Progenitor cell of endocrine pancreas (in vitro differentiated cells): ENCODE results near the gene ARID1B. TPM values are rescaled to one million over a fixed set of nuclear protein-coding genes. Genes with fewer than 3 reads are reported as not detected.

Experiments used
- DNase-seq: peaks from one replicate; pipeline ENCODE4 v3.0.0; 2021; ENCODE audit warnings: low spot score; ENCODE audit not compliant: unreplicated experiment
- H3K27ac Mint-ChIP-seq: 2 replicates; pipeline ENCODE4 v1.8.0; 2021; ENCODE audit warnings: mild to moderate bottlenecking, moderate library complexity, mixed read lengths
- H3K27me3 Mint-ChIP-seq: 2 replicates; pipeline ENCODE4 v1.8.0; 2021; ENCODE audit warnings: mixed read lengths
- H3K36me3 Mint-ChIP-seq: 2 replicates; pipeline ENCODE4 v1.8.0; 2022; ENCODE audit warnings: mixed read lengths; ENCODE audit not compliant: insufficient read depth
- H3K4me1 Mint-ChIP-seq: 2 replicates; pipeline ENCODE4 v1.8.0; 2021; ENCODE audit warnings: low read depth, mixed read lengths
- H3K4me3 Mint-ChIP-seq: 2 replicates; pipeline ENCODE4 v1.8.0; 2021; ENCODE audit warnings: low read depth, mild to moderate bottlenecking, moderate library complexity, mixed read lengths
- H3K9me3 Mint-ChIP-seq: 2 replicates; pipeline ENCODE4 v1.8.0; 2021; ENCODE audit warnings: low read depth, mixed read lengths
- CTCF ChIP-seq: fragments of 200-600 bp; sonication (generic); IDR thresholded peaks from one replicate; pipeline ENCODE4 v1.5.0; 2021; ENCODE audit warnings: antibody characterized with exemption, mild to moderate bottlenecking; ENCODE audit not compliant: unreplicated experiment
- total RNA-seq: library from RNA; stranded (reverse); gene quantifications from 2 replicates; pipeline ENCODE4 v1.2.1, GENCODE V29; 2021

The ARID1B gene
- total RNA-seq, 1 donor from 2014 or later: 152 TPM

DNA sequence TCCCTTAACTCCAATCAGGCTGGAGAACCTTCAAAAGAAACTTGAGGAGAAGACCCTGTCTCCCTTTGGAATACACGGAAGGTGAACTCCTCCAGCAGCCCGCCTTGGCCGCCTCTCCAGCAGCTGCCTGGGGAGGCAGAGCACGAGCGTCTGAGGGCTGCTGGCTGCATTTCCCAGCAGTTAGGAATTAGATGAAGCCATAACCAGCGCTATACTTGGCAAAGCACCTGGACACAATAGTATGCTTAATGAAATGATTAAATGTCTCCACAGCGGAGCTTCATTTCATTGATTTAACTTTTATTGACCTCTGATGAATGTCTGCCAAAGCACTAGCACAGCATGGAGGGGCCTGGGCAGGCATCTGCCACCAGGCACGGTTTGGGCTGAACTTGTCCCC is 472.6 kb downstream of the ARID1B start:
- H3K4me3 Mint-ChIP-seq: no peak overlapping the region
- H3K4me1 Mint-ChIP-seq: peaks cover 14% of the 10 kb centered on the region
- no peak for DNase-seq
- H3K9me3 Mint-ChIP-seq: peaks cover 8% of the 10 kb centered on the region
- H3K36me3 Mint-ChIP-seq: no peaks in the 10 kb centered on the region
- no peak for TF ChIP-seq CTCF
- no peak overlapping the region for H3K27ac Mint-ChIP-seq
- peaks cover 13% of the 10 kb centered on the region for H3K27me3 Mint-ChIP-seq

GRCh38 chr6:157251586-157252247 is 474.5 kb downstream of the ARID1B start:
- peaks cover 8% of the 10 kb centered on the region for H3K9me3 Mint-ChIP-seq
- no peaks in the 10 kb centered on the region for H3K36me3 Mint-ChIP-seq
- DNase-seq: no peak
- H3K27me3 Mint-ChIP-seq: peaks cover 23% of the 10 kb centered on the region
- no peak for TF ChIP-seq CTCF
- no peak overlapping the region for H3K27ac Mint-ChIP-seq
- H3K4me3 Mint-ChIP-seq: no peak overlapping the region
- H3K4me1 Mint-ChIP-seq: peaks cover 2% of the 10 kb centered on the region

DNA sequence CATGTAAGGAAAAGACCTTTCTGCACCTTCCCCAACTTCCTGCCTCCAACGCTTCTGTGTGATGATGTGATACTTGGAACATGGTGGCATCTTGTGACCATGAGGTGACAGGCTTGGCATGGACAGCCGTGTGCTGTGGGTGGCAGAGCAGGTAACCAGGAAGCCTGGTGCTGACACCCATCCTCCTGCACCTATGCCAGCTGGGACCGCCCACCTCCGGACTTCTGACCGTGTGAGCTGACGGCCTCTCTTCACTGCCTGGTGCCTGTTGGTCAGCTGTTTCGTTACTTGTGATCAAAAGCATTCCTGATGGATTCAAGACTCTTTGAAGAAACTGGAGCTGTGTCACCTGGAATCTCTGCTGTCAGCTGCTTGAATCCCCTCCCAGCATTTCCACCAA is 475.8 kb downstream of the ARID1B start:
- Mint-ChIP-seq H3K27me3 (peaks cover 26% of the 10 kb centered on the region), H3K4me3 (no peak overlapping the region), H3K9me3 (peaks cover 8% of the 10 kb centered on the region), H3K27ac (no peak overlapping the region), H3K36me3 (no peaks in the 10 kb centered on the region), H3K4me1 (no peaks in the 10 kb centered on the region)
- no peak for TF ChIP-seq CTCF
- no peak for DNase-seq

GRCh38 chr6:157253699-157254098 is 476.5 kb downstream of the ARID1B start:
- Mint-ChIP-seq H3K9me3 (peaks cover 1% of the 10 kb centered on the region), H3K27me3 (peaks cover 28% of the 10 kb centered on the region), H3K36me3 (no peaks in the 10 kb centered on the region), H3K4me1 (no peaks in the 10 kb centered on the region), H3K4me3 (no peak overlapping the region), H3K27ac (no peak overlapping the region)
- DNase-seq: no peak
- no peak for TF ChIP-seq CTCF

DNA sequence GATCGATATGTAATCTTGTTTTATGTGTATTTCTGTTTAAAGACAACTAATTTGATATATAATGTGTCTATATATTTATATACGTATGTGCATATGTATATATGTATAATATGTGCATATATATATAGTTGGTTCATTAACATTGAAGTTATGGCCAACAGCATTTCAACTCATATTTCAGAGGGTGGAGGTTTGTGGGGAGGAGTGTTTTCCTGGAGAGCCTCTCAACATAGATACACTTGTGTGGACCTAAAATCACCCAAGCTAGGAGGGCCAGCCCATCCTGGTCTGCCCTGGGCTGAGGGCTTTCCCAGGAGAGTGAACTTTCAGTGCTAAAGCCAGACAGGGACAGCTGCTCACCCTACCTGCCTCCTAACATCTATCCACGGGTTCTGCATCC is 477.4 kb downstream of the ARID1B start:
- Mint-ChIP-seq H3K9me3 (no peaks in the 10 kb centered on the region), H3K27me3 (peaks cover 28% of the 10 kb centered on the region), H3K4me3 (no peak overlapping the region), H3K4me1 (no peaks in the 10 kb centered on the region), H3K27ac (no peak overlapping the region), H3K36me3 (no peaks in the 10 kb centered on the region)
- DNase-seq: no peak
- TF ChIP-seq CTCF: no peak
